Body of pancreas (tissue), 4 donors: ENCODE results near the gene ELL. TPM values are rescaled to one million over a fixed set of nuclear protein-coding genes. Genes with fewer than 3 reads are reported as not detected.

Source experiments
- ATAC-seq: fragments of 150-250 bp; one replicate; pipeline ENCODE4 v1.9.1; 2016
- DNase-seq, 4 donors: peaks; one replicate each; pipeline ENCODE4 v3.0.0-alpha.2; 2019
- H3K27ac ChIP-seq, 4 donors: fragments of 200-600 bp; sonication (generic); 1 replicate in 3 of 4; 2 replicates in 1 of 4; pipeline versions ENCODE4 v1.5.1 to v1.6.1; 2016 to 2019; ENCODE audit warnings: mild to moderate bottlenecking in 1 of 4, mixed read lengths in 1 of 4, moderate library complexity in 1 of 4
- H3K27me3 ChIP-seq, 2 donors: fragments of 200-600 bp; sonication (generic); one replicate each; pipeline ENCODE4 v1.6.0; 2016; ENCODE audit warnings: mild to moderate bottlenecking in 1 of 2
- H3K36me3 ChIP-seq, 2 donors: fragments of 200-600 bp; sonication (generic); replicated peaks in 1 of 2; 2 replicates each; pipeline ENCODE4 v1.5.1; 2016; ENCODE audit warnings: low read depth in 2 of 2; ENCODE audit not compliant: insufficient read depth in 1 of 2
- H3K4me1 ChIP-seq: fragments of 200-600 bp; sonication (generic); one replicate; pipeline ENCODE4 v1.6.0; 2016
- H3K4me3 ChIP-seq, 2 donors: fragments of 200-600 bp; sonication (generic); 1 replicate in 1 of 2; 2 replicates in 1 of 2; pipeline ENCODE4 v1.5.1; 2016 to 2019
- H3K9me3 ChIP-seq, 3 donors: fragments of 200-600 bp; sonication (generic); 1 replicate in 2 of 3; 2 replicates in 1 of 3; pipeline ENCODE4 v1.5.1; 2016
- CTCF ChIP-seq, 7 experiments: fragments of 450-650 bp in 4 of 7; fragments of 200-600 bp in 3 of 7; sonication (generic) in 3 of 7; IDR thresholded peaks; one replicate each; pipeline ENCODE4 v1.5.1; 2016 to 2019; ENCODE audit warnings: antibody characterized with exemption in 7 of 7
- POLR2A ChIP-seq, 3 donors: fragments of 450-650 bp; IDR thresholded peaks; one replicate each; pipeline ENCODE4 v1.6.1; 2016; ENCODE audit warnings: antibody characterized with exemption in 3 of 3, mild to moderate bottlenecking in 2 of 3
- WGBS, 2 donors: methylation state at CpG; one replicate each; pipeline ENCODE4 v1.1.5; 2017; 5-methylcytosine and 5-hydroxymethylcytosine counted together
- intact Hi-C: fragments of 100-400 bp; cut with DNase I; formaldehyde crosslinking; loops from one replicate; pipeline ENCODE4 v1.15.1; 2023
- total RNA-seq, 2 donors: library from RNA; depleted of rRNA; stranded (reverse); fragments of >200 nt; gene quantifications; one replicate each; pipeline ENCODE4 v1.1.0, GENCODE V29; 2016

Gene ELL
- total RNA-seq, 2 donors from 2014 or later = 12.5 to 14.2 TPM

- ATAC-seq (no peak), DNase-seq (no peak)
- TF ChIP-seq POLR2A (IDR thresholded peaks at IDR 0.05) = no peak
- TF ChIP-seq CTCF (IDR thresholded peaks at IDR 0.05) = no peak
- WGBS, 2 donors = 75 to 83% methylated on average over 18 to 22 of the region's 22 CpGs
- H3K36me3 ChIP-seq = no peaks in the 10 kb centered on the region
- H3K9me3 ChIP-seq = no peaks in the 10 kb centered on the region
- H3K27me3 ChIP-seq = no peaks in the 10 kb centered on the region
- no peak overlapping the region for H3K27ac ChIP-seq
- no peak overlapping the region for H3K4me3 ChIP-seq
- peaks cover 38% of the 10 kb centered on the region for H3K4me1 ChIP-seq
- intact Hi-C loops = no loop called here
Measured at GRCh38 chr19:18424122-18424889, 97.6 kb downstream of the ELL start.

- H3K4me1 ChIP-seq = peaks cover 41% of the 10 kb centered on the region
- peak in 1 of 4 donors; percentile 10 for DNase-seq
Measured at GRCh38 chr19:18423258-18424020, 98.4 kb downstream of the ELL start.

GRCh38 chr19:18422530-18423191, 99.2 kb downstream of the ELL start:
- H3K4me1 ChIP-seq = peaks cover 49% of the 10 kb centered on the region
- no peak overlapping the region for H3K4me3 ChIP-seq
- intact Hi-C loops = no loop called here
- no peaks in the 10 kb centered on the region for H3K9me3 ChIP-seq
- H3K27me3 ChIP-seq = no peaks in the 10 kb centered on the region
- ATAC-seq = no peak
- peak in 1 of 4 donors; percentile 25 for DNase-seq
- WGBS, 2 donors = 66 to 91% methylated on average over 4 to 14 of the region's 14 CpGs
- TF ChIP-seq CTCF (IDR thresholded peaks at IDR 0.05) (no peak), POLR2A (IDR thresholded peaks at IDR 0.05) (no peak)
- no peak overlapping the region for H3K27ac ChIP-seq
- no peaks in the 10 kb centered on the region for H3K36me3 ChIP-seq

More at GRCh38 chr19:18423258-18424020, 98.4 kb downstream of the ELL start:
- H3K27me3 ChIP-seq = no peaks in the 10 kb centered on the region
- H3K9me3 ChIP-seq = no peaks in the 10 kb centered on the region
- no peak overlapping the region for H3K4me3 ChIP-seq
- H3K27ac ChIP-seq = no peak overlapping the region
- H3K36me3 ChIP-seq = no peaks in the 10 kb centered on the region
- WGBS, 2 donors = 82 to 83% methylated on average over 16 to 20 of the region's 21 CpGs
- ATAC-seq = no peak
- no peak for TF ChIP-seq POLR2A (IDR thresholded peaks at IDR 0.05)
- TF ChIP-seq CTCF (IDR thresholded peaks at IDR 0.05) = no peak
- intact Hi-C loops = no loop called here

- 79 to 80% methylated on average over 11 to 12 of the region's 12 CpGs for WGBS, 2 donors
- Histone ChIP-seq H3K27ac (no peak overlapping the region), H3K27me3 (no peaks in the 10 kb centered on the region), H3K36me3 (no peaks in the 10 kb centered on the region), H3K4me1 (peaks cover 61% of the 10 kb centered on the region), H3K9me3 (no peaks in the 10 kb centered on the region), H3K4me3 (no peak overlapping the region)
- intact Hi-C loops = no loop called here
- TF ChIP-seq CTCF (IDR thresholded peaks at IDR 0.05) (no peak), POLR2A (IDR thresholded peaks at IDR 0.05) (no peak)
- no peak for ATAC-seq
- DNase-seq = peak in 2 of 4 donors; percentile 6 to 13
Measured at GRCh38 chr19:18421371-18421959, 100.4 kb downstream of the ELL start.
